ENCODE data around the gene CLBA1.

DNA sequence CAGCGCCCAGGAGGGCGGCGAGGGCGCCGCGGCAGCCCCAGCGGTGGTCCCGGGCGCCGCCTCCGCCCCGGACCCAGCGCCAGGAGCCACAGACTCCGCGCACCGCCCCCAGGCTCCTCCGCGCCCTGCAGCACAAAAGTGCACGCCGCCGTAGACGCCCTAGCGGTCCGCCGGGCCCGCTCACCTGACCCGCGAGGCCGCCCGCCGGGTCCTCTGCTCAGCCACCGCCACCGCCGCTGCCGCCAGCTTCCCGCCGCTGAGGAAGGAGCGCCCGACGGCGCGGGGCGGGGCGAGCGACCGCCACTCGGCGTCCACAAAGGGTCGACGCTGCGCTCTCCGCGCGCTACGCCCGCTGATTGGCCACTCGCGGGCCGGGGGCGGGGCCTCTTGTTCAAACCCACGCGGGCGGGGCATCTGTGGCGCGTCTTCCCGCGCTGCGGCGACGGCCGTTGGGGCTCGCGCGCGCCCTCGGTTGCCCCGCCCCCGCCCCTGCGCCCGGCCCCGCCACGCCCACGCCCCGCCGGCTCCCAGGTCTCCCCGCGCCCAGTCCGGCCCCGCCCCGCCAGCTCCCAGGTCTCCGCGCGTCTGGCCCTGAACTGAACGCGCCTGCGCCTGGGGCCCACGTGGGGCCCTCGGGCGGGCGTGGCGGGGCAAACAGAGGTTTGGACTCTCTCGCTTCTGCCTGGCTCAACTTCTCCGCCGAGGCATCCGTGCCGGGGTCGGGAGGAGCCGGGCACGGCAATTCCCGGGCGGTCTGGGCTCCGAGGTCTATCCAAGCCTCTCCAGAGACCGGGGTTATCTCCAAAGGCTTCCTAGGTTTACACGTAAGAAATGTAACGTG is 35.4 kb downstream of the CLBA1 start, which contains the start of gene CDCA4:
- TF ChIP-seq, protein P1, sequence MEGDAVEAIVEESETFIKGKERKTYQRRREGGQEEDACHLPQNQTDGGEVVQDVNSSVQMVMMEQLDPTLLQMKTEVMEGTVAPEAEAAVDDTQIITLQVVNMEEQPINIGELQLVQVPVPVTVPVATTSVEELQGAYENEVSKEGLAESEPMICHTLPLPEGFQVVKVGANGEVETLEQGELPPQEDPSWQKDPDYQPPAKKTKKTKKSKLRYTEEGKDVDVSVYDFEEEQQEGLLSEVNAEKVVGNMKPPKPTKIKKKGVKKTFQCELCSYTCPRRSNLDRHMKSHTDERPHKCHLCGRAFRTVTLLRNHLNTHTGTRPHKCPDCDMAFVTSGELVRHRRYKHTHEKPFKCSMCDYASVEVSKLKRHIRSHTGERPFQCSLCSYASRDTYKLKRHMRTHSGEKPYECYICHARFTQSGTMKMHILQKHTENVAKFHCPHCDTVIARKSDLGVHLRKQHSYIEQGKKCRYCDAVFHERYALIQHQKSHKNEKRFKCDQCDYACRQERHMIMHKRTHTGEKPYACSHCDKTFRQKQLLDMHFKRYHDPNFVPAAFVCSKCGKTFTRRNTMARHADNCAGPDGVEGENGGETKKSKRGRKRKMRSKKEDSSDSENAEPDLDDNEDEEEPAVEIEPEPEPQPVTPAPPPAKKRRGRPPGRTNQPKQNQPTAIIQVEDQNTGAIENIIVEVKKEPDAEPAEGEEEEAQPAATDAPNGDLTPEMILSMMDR (conservative IDR thresholded peaks at IDR 0.05; ENCODE audit: low read depth, low read length), result no peak
- TF ChIP-seq EZH2phosphoT487 (IDR thresholded peaks at IDR 0.05; ENCODE audit: borderline replicate concordance, low read length), result no peak

Measured in PC-3 (cell line).